Measurements from ENCODE around the gene FGR. TPM values are rescaled to one million over a fixed set of nuclear protein-coding genes. Genes with fewer than 3 reads are reported as not detected.

The FGR gene
- total RNA-seq, 1 experiment from 2014 or later, result not detected

DNA sequence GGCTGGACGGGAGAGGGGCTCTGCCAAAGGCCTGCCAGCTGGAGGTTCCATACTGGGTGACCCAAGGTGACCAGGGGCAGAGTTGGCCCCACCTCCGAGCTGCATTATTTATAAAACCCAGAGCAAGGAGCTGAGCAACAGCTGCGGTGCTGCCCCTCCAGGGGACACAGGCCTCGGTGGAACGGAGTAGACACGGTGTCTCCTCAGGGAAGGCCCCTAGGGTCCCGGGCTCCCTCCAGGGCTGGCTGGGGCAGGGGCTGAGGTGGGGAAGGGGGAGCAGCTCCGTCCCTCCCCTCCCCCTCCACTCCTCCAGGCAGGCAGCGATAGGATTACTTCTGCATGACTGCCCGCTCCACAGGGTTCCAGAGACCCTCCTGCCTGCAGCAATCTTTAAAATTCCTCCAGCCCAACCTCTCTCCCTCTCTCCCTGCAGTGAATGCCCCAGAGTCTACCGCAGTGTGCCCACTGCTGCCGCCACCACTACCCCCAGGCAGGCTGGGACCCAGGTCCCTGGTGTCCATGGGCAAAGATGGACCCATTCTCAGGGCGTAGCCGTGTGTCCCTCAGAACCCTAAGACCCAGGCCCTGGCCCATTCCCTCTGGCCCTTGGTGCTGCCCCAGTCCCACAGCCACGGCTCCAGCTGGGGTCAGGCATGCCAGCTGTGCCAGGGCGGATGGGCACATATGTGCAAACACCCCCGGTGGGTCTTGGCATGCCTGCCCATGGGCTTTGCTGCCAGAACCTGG is 41.9 kb downstream of the FGR start:
- Histone ChIP-seq H3K4me2 (ENCODE audit: low read length) (no peak overlapping the region), H3K4me1 (ENCODE audit: control insufficient read depth in 1 of 2, insufficient read depth in 2 of 2, low read length in 2 of 2) (peaks cover 25 to 42% of the 10 kb centered on the region in 2 experiments), H3K4me3 (replicated peaks in 1 of 2; ENCODE audit: low read depth in 1 of 2, low read length in 2 of 2) (no peak overlapping the region), H4K20me1 (ENCODE audit: insufficient read depth) (no peaks in the 10 kb centered on the region), H3K9ac (ENCODE audit: low read length) (no peak overlapping the region), H3K36me3 (ENCODE audit: control insufficient read depth in 1 of 2, insufficient read depth in 2 of 2, low read length in 2 of 2) (peaks cover 0 to 7% of the 10 kb centered on the region in 2 experiments; a peak in 2 of 4 replicates), H3K9me2 (ENCODE audit: insufficient read depth) (no peaks in the 10 kb centered on the region), H3K79me2 (ENCODE audit: insufficient read depth, low read length) (peaks cover 73% of the 10 kb centered on the region), H3K27ac (ENCODE audit: low read depth, low read length) (no peak overlapping the region), H2AFZ (ENCODE audit: low read depth, low read length, poor library complexity, severe bottlenecking) (no peak overlapping the region), H3K9me3 (ENCODE audit: control insufficient read depth in 1 of 2, insufficient read depth in 1 of 2, low read depth in 1 of 2, low read length in 2 of 2) (no peaks in the 10 kb centered on the region), H3K27me3 (ENCODE audit: insufficient read depth, low read length) (no peaks in the 10 kb centered on the region)
- POLR2A ChIA-PET, result no interaction called here
- RAD21 ChIA-PET (ENCODE audit: low non-redundant PET in 1 of 2, low total read pairs in 2 of 2, uncharacterized antibody in 2 of 2, unreplicated experiment in 2 of 2), result no interaction called here
- intact Hi-C loops (cut with micrococcal nuclease), result no loop called here
- ATAC-seq (no peak), DNase-seq (ENCODE audit: low read depth, low spot score) (no peak)
- CTCF ChIA-PET, result no interaction called here
- no TSS peak for BruUV-seq (replicated peaks)
- TF ChIP-seq SP1 (IDR thresholded peaks at IDR 0.05; ENCODE audit: low read depth) (no peak), RAD21 (IDR thresholded peaks at IDR 0.05; ENCODE audit: low read depth) (no peak), EZH2 (IDR thresholded peaks at IDR 0.05) (no peak), FOSL1 (IDR thresholded peaks at IDR 0.05; ENCODE audit: low read depth) (no peak), CEBPB (IDR thresholded peaks at IDR 0.05; ENCODE audit: low read depth) (no peak), ZNF274 (IDR thresholded peaks at IDR 0.05; ENCODE audit: low read depth, low read length) (no peak), SIN3A (IDR thresholded peaks at IDR 0.05; ENCODE audit: low read depth) (no peak), CBX3 (IDR thresholded peaks at IDR 0.05; ENCODE audit: low read depth) (no peak), SRF (IDR thresholded peaks at IDR 0.05; ENCODE audit: low read depth) (no peak), EZH2phosphoT487 (IDR thresholded peaks at IDR 0.05; ENCODE audit: borderline replicate concordance) (no peak), POLR2A (IDR thresholded peaks at IDR 0.05; ENCODE audit: borderline replicate concordance, extremely low read depth, insufficient read depth, insufficient read length) (no peak), JUND (IDR thresholded peaks at IDR 0.05) (no peak), EGR1 (IDR thresholded peaks at IDR 0.05; ENCODE audit: low read depth) (no peak), POLR2AphosphoS5 (IDR thresholded peaks at IDR 0.05; ENCODE audit: low read depth, low read length) (no peak), ELF1 (IDR thresholded peaks at IDR 0.05; ENCODE audit: borderline replicate concordance, low read depth) (no peak)
- TF ChIP-seq, protein P1, sequence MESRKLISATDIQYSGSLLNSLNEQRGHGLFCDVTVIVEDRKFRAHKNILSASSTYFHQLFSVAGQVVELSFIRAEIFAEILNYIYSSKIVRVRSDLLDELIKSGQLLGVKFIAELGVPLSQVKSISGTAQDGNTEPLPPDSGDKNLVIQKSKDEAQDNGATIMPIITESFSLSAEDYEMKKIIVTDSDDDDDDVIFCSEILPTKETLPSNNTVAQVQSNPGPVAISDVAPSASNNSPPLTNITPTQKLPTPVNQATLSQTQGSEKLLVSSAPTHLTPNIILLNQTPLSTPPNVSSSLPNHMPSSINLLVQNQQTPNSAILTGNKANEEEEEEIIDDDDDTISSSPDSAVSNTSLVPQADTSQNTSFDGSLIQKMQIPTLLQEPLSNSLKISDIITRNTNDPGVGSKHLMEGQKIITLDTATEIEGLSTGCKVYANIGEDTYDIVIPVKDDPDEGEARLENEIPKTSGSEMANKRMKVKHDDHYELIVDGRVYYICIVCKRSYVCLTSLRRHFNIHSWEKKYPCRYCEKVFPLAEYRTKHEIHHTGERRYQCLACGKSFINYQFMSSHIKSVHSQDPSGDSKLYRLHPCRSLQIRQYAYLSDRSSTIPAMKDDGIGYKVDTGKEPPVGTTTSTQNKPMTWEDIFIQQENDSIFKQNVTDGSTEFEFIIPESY (IDR thresholded peaks at IDR 0.05; ENCODE audit: extremely low read depth, insufficient replicate concordance, low read length), result no peak
- TF ChIP-seq, protein P2, sequence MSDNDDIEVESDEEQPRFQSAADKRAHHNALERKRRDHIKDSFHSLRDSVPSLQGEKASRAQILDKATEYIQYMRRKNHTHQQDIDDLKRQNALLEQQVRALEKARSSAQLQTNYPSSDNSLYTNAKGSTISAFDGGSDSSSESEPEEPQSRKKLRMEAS (IDR thresholded peaks at IDR 0.05), result no peak
- TF ChIP-seq, protein P3, sequence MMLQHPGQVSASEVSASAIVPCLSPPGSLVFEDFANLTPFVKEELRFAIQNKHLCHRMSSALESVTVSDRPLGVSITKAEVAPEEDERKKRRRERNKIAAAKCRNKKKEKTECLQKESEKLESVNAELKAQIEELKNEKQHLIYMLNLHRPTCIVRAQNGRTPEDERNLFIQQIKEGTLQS (IDR thresholded peaks at IDR 0.05), result no peak
- TF ChIP-seq, protein P4, sequence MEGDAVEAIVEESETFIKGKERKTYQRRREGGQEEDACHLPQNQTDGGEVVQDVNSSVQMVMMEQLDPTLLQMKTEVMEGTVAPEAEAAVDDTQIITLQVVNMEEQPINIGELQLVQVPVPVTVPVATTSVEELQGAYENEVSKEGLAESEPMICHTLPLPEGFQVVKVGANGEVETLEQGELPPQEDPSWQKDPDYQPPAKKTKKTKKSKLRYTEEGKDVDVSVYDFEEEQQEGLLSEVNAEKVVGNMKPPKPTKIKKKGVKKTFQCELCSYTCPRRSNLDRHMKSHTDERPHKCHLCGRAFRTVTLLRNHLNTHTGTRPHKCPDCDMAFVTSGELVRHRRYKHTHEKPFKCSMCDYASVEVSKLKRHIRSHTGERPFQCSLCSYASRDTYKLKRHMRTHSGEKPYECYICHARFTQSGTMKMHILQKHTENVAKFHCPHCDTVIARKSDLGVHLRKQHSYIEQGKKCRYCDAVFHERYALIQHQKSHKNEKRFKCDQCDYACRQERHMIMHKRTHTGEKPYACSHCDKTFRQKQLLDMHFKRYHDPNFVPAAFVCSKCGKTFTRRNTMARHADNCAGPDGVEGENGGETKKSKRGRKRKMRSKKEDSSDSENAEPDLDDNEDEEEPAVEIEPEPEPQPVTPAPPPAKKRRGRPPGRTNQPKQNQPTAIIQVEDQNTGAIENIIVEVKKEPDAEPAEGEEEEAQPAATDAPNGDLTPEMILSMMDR (IDR thresholded peaks at IDR 0.05 in 2 of 3, conservative IDR thresholded peaks at IDR 0.05 in 1 of 3; ENCODE audit: borderline replicate concordance in 1 of 3, insufficient read depth in 1 of 3, low read depth in 2 of 3, low read length in 2 of 3), result no peak
- TF ChIP-seq, protein P5, sequence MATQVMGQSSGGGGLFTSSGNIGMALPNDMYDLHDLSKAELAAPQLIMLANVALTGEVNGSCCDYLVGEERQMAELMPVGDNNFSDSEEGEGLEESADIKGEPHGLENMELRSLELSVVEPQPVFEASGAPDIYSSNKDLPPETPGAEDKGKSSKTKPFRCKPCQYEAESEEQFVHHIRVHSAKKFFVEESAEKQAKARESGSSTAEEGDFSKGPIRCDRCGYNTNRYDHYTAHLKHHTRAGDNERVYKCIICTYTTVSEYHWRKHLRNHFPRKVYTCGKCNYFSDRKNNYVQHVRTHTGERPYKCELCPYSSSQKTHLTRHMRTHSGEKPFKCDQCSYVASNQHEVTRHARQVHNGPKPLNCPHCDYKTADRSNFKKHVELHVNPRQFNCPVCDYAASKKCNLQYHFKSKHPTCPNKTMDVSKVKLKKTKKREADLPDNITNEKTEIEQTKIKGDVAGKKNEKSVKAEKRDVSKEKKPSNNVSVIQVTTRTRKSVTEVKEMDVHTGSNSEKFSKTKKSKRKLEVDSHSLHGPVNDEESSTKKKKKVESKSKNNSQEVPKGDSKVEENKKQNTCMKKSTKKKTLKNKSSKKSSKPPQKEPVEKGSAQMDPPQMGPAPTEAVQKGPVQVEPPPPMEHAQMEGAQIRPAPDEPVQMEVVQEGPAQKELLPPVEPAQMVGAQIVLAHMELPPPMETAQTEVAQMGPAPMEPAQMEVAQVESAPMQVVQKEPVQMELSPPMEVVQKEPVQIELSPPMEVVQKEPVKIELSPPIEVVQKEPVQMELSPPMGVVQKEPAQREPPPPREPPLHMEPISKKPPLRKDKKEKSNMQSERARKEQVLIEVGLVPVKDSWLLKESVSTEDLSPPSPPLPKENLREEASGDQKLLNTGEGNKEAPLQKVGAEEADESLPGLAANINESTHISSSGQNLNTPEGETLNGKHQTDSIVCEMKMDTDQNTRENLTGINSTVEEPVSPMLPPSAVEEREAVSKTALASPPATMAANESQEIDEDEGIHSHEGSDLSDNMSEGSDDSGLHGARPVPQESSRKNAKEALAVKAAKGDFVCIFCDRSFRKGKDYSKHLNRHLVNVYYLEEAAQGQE (IDR thresholded peaks at IDR 0.05; ENCODE audit: low read depth), result no peak
